GM23338 (cell line): ENCODE measurements around the gene SPATA31E1. TPM values are rescaled to one million over a fixed set of nuclear protein-coding genes. Genes with fewer than 3 reads are reported as not detected.

Experiments
- ATAC-seq: fragments of 200-7000 bp; cut with Tn5 transposase; 3 replicates; pipeline ENCODE4 v1.9.1; 2020
- DNase-seq: peaks from one replicate; pipeline ENCODE4 v3.0.0-alpha.2; 2015; ENCODE audit warnings: low spot score
- H2AFZ ChIP-seq: fragments of 200-600 bp; sonication (generic); 2 replicates; pipeline ENCODE4 v1.8.0; 2016; ENCODE audit warnings: antibody characterized with exemption, mild to moderate bottlenecking, moderate library complexity
- H3F3A ChIP-seq: fragments of 200-600 bp; sonication (generic); replicated peaks from 2 replicates; pipeline ENCODE4 v1.8.0; 2017; ENCODE audit warnings: antibody characterized with exemption, mixed run types, low read depth
- H3K27ac ChIP-seq: fragments of 200-600 bp; sonication (generic); 2 replicates; pipeline ENCODE4 v1.6.1; 2016; ENCODE audit warnings: low read depth
- H3K27me3 ChIP-seq: fragments of 200-600 bp; sonication (generic); 2 replicates; pipeline ENCODE4 v1.8.0; 2016; ENCODE audit warnings: mild to moderate bottlenecking, mixed run types, moderate library complexity; ENCODE audit not compliant: insufficient read depth
- H3K36me3 ChIP-seq: fragments of 200-600 bp; sonication (generic); 2 replicates; pipeline ENCODE4 v1.8.0; 2016; ENCODE audit warnings: mild to moderate bottlenecking; ENCODE audit not compliant: insufficient read depth
- H3K4me1 ChIP-seq: fragments of 200-600 bp; sonication (generic); 2 replicates; pipeline ENCODE4 v1.8.0; 2016; ENCODE audit warnings: mild to moderate bottlenecking, moderate library complexity; ENCODE audit not compliant: insufficient read depth
- H3K4me2 ChIP-seq: fragments of 200-600 bp; sonication (generic); 2 replicates; pipeline ENCODE4 v1.7.1; 2017; ENCODE audit warnings: mixed run types
- H3K4me3 ChIP-seq: fragments of 200-600 bp; sonication (generic); 2 replicates; pipeline ENCODE4 v1.6.1; 2016; ENCODE audit warnings: mixed run types
- H3K79me2 ChIP-seq: fragments of 200-600 bp; sonication (generic); replicated peaks from 2 replicates; pipeline ENCODE4 v1.8.0; 2017; ENCODE audit warnings: mild to moderate bottlenecking; ENCODE audit not compliant: insufficient read depth
- H3K9me2 ChIP-seq: fragments of 200-600 bp; sonication (generic); 2 replicates; pipeline ENCODE4 v1.8.0; 2017; ENCODE audit not compliant: insufficient read depth
- H4K20me1 ChIP-seq: fragments of 200-600 bp; sonication (generic); replicated peaks from 2 replicates; pipeline ENCODE4 v1.8.0; 2017; ENCODE audit warnings: mild to moderate bottlenecking; ENCODE audit not compliant: insufficient read depth
- H3K27ac Mint-ChIP-seq: 2 replicates; pipeline ENCODE4 v1.8.0; 2020; ENCODE audit warnings: inconsistent platforms, mild to moderate bottlenecking, moderate library complexity, mixed read lengths
- H3K27me3 Mint-ChIP-seq: 3 replicates; pipeline ENCODE4 v1.8.0; 2022; ENCODE audit warnings: low read depth, mild to moderate bottlenecking, moderate library complexity, mixed read lengths, inconsistent platforms; ENCODE audit not compliant: insufficient read depth, poor library complexity
- H3K36me3 Mint-ChIP-seq: 3 replicates; pipeline ENCODE4 v1.8.0; 2021; ENCODE audit warnings: low read depth, mild to moderate bottlenecking, inconsistent platforms, moderate library complexity, mixed read lengths
- H3K4me1 Mint-ChIP-seq: 3 replicates; pipeline ENCODE4 v1.8.0; 2020; ENCODE audit warnings: mild to moderate bottlenecking, inconsistent platforms, mixed read lengths
- H3K4me3 Mint-ChIP-seq: 3 replicates; pipeline ENCODE4 v1.8.0; 2021; ENCODE audit warnings: moderate library complexity, mild to moderate bottlenecking, inconsistent platforms, mixed read lengths
- H3K9me3 Mint-ChIP-seq: 3 replicates; pipeline ENCODE4 v1.8.0; 2020; ENCODE audit warnings: moderate library complexity, mild to moderate bottlenecking, inconsistent platforms, mixed read lengths
- CREB1 ChIP-seq: fragments of 250-450 bp; sonication (Bioruptor Pico); IDR thresholded peaks from 2 replicates; pipeline ENCODE4 v1.5.0; 2020; ENCODE audit warnings: low read depth, mild to moderate bottlenecking, moderate library complexity
- EZH2 ChIP-seq: fragments of 200-600 bp; sonication (generic); IDR thresholded peaks from one replicate; pipeline ENCODE4 v1.8.0; 2017; ENCODE audit warnings: antibody characterized with exemption, mild to moderate bottlenecking, low read depth; ENCODE audit not compliant: unreplicated experiment
- EZH2phosphoT487 ChIP-seq: fragments of 200-600 bp; sonication (generic); IDR thresholded peaks from one replicate; pipeline ENCODE4 v1.8.1; 2018; ENCODE audit warnings: antibody characterized with exemption; ENCODE audit not compliant: unreplicated experiment
- JUNB ChIP-seq: IDR thresholded peaks from one replicate; pipeline ENCODE4 v1.6.1; 2016; ENCODE audit warnings: antibody characterized with exemption; ENCODE audit not compliant: unreplicated experiment
- NANOG ChIP-seq: IDR thresholded peaks from 2 replicates; pipeline ENCODE4 v1.6.1; 2016; ENCODE audit warnings: antibody characterized with exemption, borderline replicate concordance
- POLR2AphosphoS5 ChIP-seq: IDR thresholded peaks from 2 replicates; pipeline ENCODE4 v1.6.1; 2016; ENCODE audit warnings: antibody characterized with exemption, low read depth
- STAT1 ChIP-seq: IDR thresholded peaks from one replicate; pipeline ENCODE4 v1.6.1; 2016; ENCODE audit warnings: antibody characterized with exemption; ENCODE audit not compliant: unreplicated experiment
- ZNF114 ChIP-seq: fragments of 250-450 bp; sonication (Bioruptor Pico); IDR thresholded peaks from 2 replicates; pipeline ENCODE4 v1.5.0; 2020; ENCODE audit warnings: mild to moderate bottlenecking, moderate library complexity
- ZNF331 ChIP-seq: fragments of 250-450 bp; sonication (Bioruptor Pico); IDR thresholded peaks from 2 replicates; pipeline ENCODE4 v1.5.0; 2020; ENCODE audit warnings: low read depth, mild to moderate bottlenecking, moderate library complexity
- polyA plus RNA-seq: library from polyadenylated mRNA; unstranded; fragments of >200 nt; fragmentation: Nextera tagmentation; extraction: Ambion mirVana; gene quantifications from 2 replicates; pipeline ENCODE4 v1.2.1, GENCODE V29; 2016
- total RNA-seq: library from RNA; depleted of rRNA; stranded (reverse); fragments of >200 nt; shearing (Covaris generic); gene quantifications from 2 replicates; pipeline ENCODE4 v1.2.3, GENCODE V29; 2014
- TF ChIP-seq, protein P1 (sequence below), 2 experiments: fragments of 200-600 bp in 1 of 2; sonication (generic) in 1 of 2; conservative IDR thresholded peaks; 2 replicates each; pipeline versions ENCODE4 v1.5.1 to v1.6.1; 2016 to 2017; ENCODE audit warnings: antibody characterized with exemption in 2 of 2, low read depth in 2 of 2, mild to moderate bottlenecking in 2 of 2, moderate library complexity in 1 of 2
- TF ChIP-seq, protein P2 (sequence below): IDR thresholded peaks from one replicate; pipeline ENCODE4 v1.6.1; 2018; ENCODE audit warnings: antibody characterized with exemption; ENCODE audit not compliant: unreplicated experiment
- TF ChIP-seq, protein P3 (sequence below): IDR thresholded peaks from 2 replicates; pipeline ENCODE4 v1.6.1; 2016; ENCODE audit warnings: antibody characterized with exemption
- TF ChIP-seq, protein P4 (sequence below): fragments of 250-450 bp; sonication (Bioruptor Pico); IDR thresholded peaks from 2 replicates; pipeline ENCODE4 v1.5.0; 2020; ENCODE audit warnings: mild to moderate bottlenecking, moderate library complexity

Gene SPATA31E1
- total and polyA plus RNA-seq, 2 experiments from 2014 or later = 0.05 TPM; not detected in 1

DNA sequence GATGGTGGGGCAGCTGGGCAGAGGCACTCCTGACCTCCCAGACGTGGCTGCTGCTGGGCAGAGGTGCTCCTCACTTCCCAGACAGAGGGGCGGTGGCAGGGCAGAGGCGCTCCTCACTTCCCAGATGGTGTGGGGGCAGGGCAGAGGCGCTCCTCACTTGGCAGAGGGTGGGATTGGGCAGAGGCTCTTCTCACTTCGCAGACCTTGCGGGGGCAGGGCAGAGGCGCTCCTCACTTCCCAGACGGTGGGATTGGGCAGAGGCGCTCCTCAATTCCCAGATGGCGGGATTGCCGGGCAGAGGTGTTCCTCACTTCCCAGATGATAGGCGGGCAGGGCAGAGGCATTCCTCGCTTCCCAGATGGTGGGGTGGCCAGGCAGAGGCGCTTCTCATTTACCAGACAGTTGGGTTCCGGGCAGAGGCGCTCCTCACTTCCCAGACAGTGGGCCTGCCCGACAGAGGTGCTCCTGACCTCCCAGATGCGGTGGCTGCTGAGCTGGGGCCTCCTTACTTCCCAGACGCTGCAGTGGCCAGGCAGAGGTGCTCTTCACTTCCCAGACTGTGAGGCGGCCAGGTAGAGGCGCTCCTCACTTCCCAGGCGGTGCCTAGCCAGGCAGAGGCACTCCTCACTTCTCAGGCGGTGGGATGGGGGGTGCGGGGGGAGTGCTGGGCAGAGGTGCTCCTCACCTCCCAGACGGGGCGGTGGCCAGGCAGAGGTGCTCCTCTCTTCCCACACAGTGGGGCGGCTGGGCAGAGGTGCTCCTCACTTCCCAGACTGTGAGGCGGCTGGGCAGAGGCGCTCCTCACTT lies 25.3 kb upstream of the SPATA31E1 start:
- Histone ChIP-seq H3K4me2 (no peak overlapping the region), H3K4me1 (no peaks in the 10 kb centered on the region), H4K20me1 (no peaks in the 10 kb centered on the region), H3K36me3 (no peaks in the 10 kb centered on the region), H2AFZ (no peak overlapping the region), H3K79me2 (no peaks in the 10 kb centered on the region), H3F3A (no peaks in the 10 kb centered on the region), H3K27me3 (no peaks in the 10 kb centered on the region), H3K4me3 (no peak overlapping the region), H3K9me2 (no peaks in the 10 kb centered on the region), H3K27ac (no peak overlapping the region)
- H3K9me3 Mint-ChIP-seq = peaks cover 34% of the 10 kb centered on the region
- H3K27me3 Mint-ChIP-seq = peaks cover 4% of the 10 kb centered on the region
- H3K27ac Mint-ChIP-seq = no peak overlapping the region
- H3K4me1 Mint-ChIP-seq = peaks cover 8% of the 10 kb centered on the region; the same call in 2 of the 3 replicates
- DNase-seq = no peak
- TF ChIP-seq STAT1 (no peak), CREB1 (CRISPR knock-in tag) (no peak), POLR2AphosphoS5 (no peak), ZNF331 (CRISPR knock-in tag) (no peak), ZNF114 (CRISPR knock-in tag) (no peak), EZH2 (no peak), EZH2phosphoT487 (no peak), JUNB (no peak), NANOG (no peak)
- TF ChIP-seq, protein P1, sequence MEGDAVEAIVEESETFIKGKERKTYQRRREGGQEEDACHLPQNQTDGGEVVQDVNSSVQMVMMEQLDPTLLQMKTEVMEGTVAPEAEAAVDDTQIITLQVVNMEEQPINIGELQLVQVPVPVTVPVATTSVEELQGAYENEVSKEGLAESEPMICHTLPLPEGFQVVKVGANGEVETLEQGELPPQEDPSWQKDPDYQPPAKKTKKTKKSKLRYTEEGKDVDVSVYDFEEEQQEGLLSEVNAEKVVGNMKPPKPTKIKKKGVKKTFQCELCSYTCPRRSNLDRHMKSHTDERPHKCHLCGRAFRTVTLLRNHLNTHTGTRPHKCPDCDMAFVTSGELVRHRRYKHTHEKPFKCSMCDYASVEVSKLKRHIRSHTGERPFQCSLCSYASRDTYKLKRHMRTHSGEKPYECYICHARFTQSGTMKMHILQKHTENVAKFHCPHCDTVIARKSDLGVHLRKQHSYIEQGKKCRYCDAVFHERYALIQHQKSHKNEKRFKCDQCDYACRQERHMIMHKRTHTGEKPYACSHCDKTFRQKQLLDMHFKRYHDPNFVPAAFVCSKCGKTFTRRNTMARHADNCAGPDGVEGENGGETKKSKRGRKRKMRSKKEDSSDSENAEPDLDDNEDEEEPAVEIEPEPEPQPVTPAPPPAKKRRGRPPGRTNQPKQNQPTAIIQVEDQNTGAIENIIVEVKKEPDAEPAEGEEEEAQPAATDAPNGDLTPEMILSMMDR (conservative IDR thresholded peaks at IDR 0.05; ENCODE audit: low read depth in 2 of 2) = no peak
- TF ChIP-seq, protein P2, sequence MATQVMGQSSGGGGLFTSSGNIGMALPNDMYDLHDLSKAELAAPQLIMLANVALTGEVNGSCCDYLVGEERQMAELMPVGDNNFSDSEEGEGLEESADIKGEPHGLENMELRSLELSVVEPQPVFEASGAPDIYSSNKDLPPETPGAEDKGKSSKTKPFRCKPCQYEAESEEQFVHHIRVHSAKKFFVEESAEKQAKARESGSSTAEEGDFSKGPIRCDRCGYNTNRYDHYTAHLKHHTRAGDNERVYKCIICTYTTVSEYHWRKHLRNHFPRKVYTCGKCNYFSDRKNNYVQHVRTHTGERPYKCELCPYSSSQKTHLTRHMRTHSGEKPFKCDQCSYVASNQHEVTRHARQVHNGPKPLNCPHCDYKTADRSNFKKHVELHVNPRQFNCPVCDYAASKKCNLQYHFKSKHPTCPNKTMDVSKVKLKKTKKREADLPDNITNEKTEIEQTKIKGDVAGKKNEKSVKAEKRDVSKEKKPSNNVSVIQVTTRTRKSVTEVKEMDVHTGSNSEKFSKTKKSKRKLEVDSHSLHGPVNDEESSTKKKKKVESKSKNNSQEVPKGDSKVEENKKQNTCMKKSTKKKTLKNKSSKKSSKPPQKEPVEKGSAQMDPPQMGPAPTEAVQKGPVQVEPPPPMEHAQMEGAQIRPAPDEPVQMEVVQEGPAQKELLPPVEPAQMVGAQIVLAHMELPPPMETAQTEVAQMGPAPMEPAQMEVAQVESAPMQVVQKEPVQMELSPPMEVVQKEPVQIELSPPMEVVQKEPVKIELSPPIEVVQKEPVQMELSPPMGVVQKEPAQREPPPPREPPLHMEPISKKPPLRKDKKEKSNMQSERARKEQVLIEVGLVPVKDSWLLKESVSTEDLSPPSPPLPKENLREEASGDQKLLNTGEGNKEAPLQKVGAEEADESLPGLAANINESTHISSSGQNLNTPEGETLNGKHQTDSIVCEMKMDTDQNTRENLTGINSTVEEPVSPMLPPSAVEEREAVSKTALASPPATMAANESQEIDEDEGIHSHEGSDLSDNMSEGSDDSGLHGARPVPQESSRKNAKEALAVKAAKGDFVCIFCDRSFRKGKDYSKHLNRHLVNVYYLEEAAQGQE = no peak
- TF ChIP-seq, protein P3, sequence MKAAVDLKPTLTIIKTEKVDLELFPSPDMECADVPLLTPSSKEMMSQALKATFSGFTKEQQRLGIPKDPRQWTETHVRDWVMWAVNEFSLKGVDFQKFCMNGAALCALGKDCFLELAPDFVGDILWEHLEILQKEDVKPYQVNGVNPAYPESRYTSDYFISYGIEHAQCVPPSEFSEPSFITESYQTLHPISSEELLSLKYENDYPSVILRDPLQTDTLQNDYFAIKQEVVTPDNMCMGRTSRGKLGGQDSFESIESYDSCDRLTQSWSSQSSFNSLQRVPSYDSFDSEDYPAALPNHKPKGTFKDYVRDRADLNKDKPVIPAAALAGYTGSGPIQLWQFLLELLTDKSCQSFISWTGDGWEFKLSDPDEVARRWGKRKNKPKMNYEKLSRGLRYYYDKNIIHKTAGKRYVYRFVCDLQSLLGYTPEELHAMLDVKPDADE = no peak
- TF ChIP-seq, protein P4, sequence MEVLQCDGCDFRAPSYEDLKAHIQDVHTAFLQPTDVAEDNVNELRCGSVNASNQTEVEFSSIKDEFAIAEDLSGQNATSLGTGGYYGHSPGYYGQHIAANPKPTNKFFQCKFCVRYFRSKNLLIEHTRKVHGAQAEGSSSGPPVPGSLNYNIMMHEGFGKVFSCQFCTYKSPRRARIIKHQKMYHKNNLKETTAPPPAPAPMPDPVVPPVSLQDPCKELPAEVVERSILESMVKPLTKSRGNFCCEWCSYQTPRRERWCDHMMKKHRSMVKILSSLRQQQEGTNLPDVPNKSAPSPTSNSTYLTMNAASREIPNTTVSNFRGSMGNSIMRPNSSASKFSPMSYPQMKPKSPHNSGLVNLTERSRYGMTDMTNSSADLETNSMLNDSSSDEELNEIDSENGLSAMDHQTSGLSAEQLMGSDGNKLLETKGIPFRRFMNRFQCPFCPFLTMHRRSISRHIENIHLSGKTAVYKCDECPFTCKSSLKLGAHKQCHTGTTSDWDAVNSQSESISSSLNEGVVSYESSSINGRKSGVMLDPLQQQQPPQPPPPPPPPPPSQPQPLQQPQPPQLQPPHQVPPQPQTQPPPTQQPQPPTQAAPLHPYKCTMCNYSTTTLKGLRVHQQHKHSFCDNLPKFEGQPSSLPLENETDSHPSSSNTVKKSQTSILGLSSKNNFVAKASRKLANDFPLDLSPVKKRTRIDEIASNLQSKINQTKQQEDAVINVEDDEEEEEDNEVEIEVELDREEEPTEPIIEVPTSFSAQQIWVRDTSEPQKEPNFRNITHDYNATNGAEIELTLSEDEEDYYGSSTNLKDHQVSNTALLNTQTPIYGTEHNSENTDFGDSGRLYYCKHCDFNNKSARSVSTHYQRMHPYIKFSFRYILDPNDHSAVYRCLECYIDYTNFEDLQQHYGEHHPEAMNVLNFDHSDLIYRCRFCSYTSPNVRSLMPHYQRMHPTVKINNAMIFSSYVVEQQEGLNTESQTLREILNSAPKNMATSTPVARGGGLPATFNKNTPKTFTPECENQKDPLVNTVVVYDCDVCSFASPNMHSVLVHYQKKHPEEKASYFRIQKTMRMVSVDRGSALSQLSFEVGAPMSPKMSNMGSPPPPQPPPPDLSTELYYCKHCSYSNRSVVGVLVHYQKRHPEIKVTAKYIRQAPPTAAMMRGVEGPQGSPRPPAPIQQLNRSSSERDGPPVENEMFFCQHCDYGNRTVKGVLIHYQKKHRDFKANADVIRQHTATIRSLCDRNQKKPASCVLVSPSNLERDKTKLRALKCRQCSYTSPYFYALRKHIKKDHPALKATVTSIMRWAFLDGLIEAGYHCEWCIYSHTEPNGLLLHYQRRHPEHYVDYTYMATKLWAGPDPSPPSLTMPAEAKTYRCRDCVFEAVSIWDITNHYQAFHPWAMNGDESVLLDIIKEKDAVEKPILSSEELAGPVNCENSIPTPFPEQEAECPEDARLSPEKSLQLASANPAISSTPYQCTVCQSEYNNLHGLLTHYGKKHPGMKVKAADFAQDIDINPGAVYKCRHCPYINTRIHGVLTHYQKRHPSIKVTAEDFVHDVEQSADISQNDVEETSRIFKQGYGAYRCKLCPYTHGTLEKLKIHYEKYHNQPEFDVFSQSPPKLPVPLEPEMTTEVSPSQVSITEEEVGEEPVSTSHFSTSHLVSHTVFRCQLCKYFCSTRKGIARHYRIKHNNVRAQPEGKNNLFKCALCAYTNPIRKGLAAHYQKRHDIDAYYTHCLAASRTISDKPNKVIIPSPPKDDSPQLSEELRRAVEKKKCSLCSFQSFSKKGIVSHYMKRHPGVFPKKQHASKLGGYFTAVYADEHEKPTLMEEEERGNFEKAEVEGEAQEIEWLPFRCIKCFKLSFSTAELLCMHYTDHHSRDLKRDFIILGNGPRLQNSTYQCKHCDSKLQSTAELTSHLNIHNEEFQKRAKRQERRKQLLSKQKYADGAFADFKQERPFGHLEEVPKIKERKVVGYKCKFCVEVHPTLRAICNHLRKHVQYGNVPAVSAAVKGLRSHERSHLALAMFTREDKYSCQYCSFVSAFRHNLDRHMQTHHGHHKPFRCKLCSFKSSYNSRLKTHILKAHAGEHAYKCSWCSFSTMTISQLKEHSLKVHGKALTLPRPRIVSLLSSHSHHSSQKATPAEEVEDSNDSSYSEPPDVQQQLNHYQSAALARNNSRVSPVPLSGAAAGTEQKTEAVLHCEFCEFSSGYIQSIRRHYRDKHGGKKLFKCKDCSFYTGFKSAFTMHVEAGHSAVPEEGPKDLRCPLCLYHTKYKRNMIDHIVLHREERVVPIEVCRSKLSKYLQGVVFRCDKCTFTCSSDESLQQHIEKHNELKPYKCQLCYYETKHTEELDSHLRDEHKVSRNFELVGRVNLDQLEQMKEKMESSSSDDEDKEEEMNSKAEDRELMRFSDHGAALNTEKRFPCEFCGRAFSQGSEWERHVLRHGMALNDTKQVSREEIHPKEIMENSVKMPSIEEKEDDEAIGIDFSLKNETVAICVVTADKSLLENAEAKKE = no peak
- no peak for ATAC-seq
- no peak overlapping the region for H3K4me3 Mint-ChIP-seq
- H3K36me3 Mint-ChIP-seq = peaks cover 11% of the 10 kb centered on the region
